AG20443 (cell line): ENCODE measurements around the gene PTPRD.
A peak's percentile ranks its signal among the peaks of the same experiment; 100 is the strongest.

Experiments used
- DNase-seq: peaks from one replicate; pipeline ENCODE4 v3.0.0; 2012; ENCODE audit warnings: low spot score, mixed read lengths

The PTPRD gene

GRCh38 chr9:10612641-10613398 is at the start of gene PTPRD:
PTPRD (minus strand) TSS chr9:10613002.
- peak; percentile 49 for DNase-seq

DNA sequence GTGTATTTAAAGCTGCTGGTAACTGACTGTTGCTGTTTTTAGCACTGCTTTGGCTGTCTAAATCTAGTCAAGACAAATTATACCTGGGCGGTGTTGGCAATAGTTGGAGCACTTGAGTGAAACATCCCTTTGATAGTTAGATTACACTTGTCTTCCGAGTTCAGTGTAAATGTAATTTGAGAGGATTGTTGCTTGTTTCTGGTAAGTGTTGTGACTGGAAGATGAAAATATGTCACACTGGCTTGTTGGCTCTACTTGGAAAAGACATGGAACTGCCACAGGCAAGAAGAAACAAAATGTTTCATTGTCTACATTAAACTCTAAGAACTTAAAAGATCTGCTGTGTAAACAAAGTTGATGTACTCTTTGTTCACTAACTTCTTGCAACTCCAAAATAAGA is 49.2 kb upstream of the PTPRD start:
- DNase-seq: no peak

DNA sequence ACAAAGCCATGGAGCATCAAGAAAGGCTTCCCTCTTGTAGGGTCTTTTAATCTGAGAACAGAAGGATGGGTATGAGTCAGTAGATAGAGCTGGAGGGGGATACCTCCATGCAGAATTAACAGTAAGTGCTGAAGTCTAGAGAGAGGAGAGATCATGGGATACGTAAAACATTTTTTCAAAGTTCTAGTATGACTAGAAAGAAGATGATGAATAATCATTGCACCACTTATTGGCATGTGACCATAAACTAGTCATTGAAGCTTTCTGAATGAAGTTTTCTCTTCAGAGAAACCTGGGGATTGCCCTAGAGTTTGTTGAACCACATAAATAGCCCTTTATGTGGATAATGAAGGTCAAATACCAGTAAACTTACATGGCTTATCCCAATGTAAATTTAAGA is 48.6 kb upstream of the PTPRD start:
- no peak for DNase-seq

- no peak for DNase-seq
Measured at GRCh38 chr9:10651012-10651411, 38.2 kb upstream of the PTPRD start.

DNA sequence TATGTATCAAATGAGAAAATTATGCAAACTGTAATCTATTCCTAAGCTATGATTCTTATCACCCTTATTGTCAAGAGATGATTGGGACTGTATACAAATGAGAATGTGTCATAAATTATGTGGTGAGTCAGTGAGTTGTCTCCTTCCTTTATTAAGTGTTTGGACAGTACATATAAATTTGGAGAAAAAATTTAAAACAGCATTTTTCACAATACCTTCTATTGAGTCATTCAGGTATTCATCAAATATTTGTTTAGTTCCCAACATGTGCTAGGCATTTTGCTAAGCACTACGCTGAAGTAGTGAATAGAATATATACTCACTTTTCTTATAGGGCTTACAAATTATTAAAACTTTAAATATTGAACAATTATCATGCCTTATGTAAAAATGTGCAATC is 36.3 kb upstream of the PTPRD start:
- DNase-seq: no peak

DNA sequence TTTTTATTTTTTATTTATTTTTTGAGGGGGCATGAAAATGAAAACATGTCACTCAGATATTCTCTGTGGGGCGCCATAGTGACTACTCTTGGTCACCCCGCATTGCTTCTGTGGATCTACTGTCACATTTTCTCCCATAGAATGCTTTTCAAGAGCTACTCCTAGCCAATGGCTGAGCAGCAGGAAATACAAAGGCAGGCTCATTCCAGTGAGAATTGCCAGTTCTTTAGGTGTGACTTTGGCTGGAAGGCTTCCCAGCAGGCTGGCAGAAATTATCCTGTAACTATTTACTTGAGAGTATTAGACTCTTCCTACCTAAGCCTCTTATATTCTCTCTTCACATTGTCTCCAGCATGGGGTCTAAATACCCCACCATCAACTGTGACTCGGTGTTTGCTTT is 21.0 kb upstream of the PTPRD start:
- no peak for DNase-seq

- no peak for DNase-seq
Measured at GRCh38 chr9:10614196-10614800, 1.5 kb upstream of the PTPRD start.

DNA sequence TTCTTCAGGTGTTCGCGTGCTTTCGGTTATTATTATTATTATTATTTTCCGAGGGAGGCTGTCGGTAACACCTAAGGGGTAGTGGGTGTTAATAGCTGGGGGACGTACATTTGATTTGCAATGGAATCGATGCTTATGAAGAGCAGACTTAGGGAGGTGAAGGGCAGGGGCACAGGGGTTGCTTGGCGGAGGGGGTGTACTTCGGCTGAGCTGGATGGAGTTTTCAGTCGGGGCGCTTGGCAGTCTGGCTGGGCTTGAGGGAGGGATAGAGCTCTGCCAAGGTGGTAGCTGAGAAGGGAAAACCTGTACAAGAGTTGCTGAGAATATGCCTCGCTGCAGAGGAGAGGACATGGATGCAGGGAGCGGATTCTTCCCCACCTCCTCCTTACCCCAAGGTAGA is 617 bp upstream of the PTPRD start:
- DNase-seq: peak; percentile 6

DNA sequence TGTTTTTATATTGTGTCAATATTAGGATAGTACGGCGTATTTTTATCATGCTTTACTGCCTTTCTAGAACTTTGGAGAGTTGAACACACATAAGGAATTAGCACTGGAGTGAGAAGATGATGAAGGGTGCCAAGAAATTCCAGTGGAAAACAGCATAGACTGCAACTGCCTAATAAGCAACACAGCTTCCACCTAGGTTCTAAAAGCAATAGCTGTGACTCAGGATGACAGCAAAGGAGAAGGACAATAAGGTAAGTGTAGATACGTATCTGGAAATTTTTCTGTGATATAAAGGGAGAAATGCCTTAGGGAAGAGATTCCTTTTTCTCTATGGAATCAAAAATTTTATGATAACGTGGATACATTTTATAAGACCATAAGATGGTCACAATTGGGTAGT is 7.4 kb downstream of the PTPRD start:
- DNase-seq: no peak

- DNase-seq: no peak
Measured at GRCh38 chr9:10604927-10605326, 7.9 kb downstream of the PTPRD start.

- DNase-seq: no peak
Measured at GRCh38 chr9:10597801-10598200, 15.0 kb downstream of the PTPRD start.

GRCh38 chr9:10594482-10594881 is 18.3 kb downstream of the PTPRD start:
- DNase-seq: no peak

DNA sequence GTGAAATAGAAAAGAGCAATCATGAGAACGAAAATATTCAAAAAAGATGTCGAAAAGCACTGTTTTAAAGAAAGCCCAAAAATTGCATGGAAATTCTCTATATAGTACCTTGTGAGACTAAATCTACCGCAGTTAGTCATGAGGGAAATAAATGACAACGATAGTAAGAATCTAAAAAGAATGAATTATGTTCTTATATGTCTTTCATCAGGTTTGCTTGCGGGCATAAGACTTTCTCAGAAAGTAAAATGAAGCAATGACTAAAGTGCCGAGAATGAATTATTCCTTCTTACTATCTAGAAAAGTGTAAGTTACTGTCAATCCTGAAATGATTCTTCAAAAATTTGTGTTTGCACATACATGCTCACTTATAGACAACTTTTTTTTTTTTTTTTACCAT is 26.4 kb downstream of the PTPRD start:
- DNase-seq: no peak

DNA sequence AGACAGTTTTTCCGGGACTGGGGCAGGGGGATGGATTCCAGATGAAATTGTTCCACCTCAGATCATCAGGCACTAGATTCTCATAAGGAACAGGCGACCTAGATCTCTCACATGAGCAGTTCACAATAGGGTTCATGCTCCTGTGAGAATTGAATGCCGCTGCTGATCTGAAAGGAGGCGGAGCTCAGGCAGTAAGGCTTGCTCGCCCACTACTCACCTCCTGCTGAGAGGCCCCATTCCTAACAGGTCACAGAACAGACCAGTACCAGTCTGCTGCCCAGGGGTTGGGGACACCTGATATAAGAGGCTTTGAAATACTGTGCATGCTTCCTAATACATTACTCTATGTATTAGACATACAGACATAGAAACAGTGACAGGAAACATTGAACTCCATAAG is 41.1 kb downstream of the PTPRD start:
- no peak for DNase-seq

DNA sequence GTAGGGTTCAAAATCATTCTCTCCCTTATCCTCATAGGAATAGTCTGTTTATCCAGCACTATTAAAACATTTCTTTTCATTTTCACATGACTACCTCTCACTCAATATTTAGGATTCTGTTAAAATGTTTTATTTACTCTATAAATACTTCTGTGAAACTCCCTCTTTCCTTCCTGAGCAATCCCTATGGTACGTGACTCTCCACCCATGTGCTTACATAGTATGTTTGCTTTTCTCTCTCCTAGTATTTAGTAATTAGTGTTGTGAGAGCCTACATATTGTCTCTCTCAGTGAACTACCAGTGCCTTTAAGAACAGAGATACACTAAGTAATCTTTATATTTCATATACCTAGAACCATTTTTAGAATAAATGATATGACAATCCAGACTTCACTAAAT is 46.0 kb downstream of the PTPRD start:
- no peak for DNase-seq

GRCh38 chr9:10562581-10563343 is 50.0 kb downstream of the PTPRD start:
- no peak for DNase-seq

GRCh38 chr9:10548348-10548747 is 64.5 kb downstream of the PTPRD start:
- no peak for DNase-seq

- DNase-seq: no peak
Measured at GRCh38 chr9:10538073-10538472, 74.7 kb downstream of the PTPRD start.

DNA sequence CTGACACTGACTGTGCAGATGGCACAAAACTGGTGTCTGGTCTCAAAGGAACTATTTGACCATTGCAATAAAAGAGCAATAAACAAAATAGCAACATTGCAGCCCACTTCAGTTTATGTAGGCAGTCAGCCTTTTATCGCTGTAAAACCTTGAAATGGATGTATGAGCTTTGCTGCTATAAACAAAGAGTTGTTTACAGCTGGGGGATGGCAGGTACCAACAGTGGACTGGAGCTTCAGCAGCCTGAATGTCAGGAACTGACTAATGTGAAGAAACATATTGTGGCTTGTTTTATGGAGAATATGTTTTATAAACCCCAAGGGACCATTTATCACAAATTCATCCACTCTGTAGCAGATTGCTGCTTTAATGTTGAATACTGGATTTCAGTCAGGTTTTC is 78.0 kb downstream of the PTPRD start:
- no peak for DNase-seq

- DNase-seq: no peak
Measured at GRCh38 chr9:10525972-10526371, 86.8 kb downstream of the PTPRD start.

DNA sequence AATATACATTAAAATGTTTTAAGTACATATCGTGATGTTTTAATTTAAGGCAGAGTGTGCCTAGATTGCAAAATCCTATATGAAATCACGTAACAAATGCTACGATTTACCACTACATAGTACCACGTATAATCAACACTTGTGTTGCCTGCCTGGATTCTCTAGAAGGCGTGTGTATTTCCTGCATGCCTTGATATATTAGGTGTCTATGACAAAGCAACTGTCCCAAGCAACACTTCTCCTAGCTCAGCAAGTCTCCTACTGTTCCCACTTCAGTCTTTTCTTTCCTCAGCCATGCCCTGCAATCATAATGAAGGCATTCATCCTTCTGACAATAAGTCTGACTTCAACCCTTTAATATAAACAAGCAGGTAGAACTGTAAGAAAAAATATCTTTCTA is 89.6 kb downstream of the PTPRD start:
- DNase-seq: no peak

- no peak for DNase-seq
Measured at GRCh38 chr9:10512144-10512543, 100.7 kb downstream of the PTPRD start.

DNA sequence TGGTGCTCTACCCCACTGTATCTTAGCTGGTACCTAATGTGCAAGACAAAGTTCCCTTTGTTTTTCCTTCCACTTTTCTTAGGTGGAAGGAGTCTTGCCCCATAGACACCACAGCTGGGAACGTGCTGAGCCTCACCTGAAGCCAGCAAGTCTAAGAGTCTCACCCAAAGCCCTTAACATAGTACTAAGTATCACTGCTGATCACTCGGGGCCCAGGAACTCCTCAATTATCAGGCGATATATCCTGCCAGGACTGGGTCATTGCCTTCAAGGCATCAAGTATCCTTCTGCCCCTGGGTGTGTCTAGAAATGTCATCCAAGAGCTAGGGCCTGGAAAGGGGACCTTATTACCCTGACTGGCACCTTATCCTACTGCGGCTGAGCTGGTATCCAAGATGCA is 123.9 kb downstream of the PTPRD start:
- DNase-seq: no peak
